ENCODE data around the gene ANKHD1.
"Not testable (repeated sequence)": the region's sequence is repeated elsewhere in the genome, so short reads cannot be mapped to it uniquely, and the experiment has no call there.

The ANKHD1 gene

DNA sequence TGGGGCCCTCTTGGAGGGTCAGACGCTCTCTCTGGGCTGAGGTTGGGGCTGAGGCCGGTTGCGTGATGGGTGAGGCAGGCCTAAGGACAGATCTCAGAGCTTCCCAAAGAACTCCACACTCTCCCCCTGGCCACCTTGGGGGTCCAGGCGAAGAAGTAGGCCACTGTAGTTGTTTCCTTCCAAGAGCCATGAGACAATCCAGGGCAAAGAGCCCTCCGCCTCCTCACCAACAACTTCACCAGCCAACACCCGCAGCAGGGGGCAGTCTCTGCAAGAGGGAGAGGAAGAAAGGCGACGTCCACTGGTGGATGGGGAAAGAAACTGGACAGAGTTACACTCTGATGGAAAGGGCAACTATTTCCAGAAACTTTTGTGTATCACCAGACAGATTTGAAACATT lies 173.7 kb downstream of the ANKHD1 start:
- DNase-seq (ENCODE audit: extremely low spot score, insufficient read length, low read depth) (no peak), FAIRE-seq (no peak)

DNA sequence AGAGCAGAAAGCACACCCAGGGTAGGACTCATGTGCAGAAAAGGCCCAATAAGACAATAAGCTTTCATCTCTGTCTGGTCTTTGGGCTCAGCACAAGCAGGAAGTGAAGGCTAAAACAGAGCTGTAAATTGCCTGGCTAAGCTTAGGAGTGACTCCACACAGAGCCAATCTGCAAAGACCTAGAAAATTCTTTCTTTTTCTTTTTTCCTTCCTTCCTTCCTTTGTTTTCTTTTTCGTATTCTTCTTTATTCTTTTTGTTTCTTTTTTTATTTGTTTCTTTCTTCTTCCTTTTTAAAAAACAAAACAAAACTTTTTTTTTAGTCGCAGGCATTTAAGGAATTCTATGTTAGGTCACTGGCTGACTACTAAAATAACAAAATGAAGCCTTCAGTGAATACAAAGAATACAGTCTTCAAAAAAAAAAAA lies 175.2 kb downstream of the ANKHD1 start:
- no peak for DNase-seq (ENCODE audit: extremely low spot score, insufficient read length, low read depth)
- FAIRE-seq, result peak; percentile 38

DNA sequence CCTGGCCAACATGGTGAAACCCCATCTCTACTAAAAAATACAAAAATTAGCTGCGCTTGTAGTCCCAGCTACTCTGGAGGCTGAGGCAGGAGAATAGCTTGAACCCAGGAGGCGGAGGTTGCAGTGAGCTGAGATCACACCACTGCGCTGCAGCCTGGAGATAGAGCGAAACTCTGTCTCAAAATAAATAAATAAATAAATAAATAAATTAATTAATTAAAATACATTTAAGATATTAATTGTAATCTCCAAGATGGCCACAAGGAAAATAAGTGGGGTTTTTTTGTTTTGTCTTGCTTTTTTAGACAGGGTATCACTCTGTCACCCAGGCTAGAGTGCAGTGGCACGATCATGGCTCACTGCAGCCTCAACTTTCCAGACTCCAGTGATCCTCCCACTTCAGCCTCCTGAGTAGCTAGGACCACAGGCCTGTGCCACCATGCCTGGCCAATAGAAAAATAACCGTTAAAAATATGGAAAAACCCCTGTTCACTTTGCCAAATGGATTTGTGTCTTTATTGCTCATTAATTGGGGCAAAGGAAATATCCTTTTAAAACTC lies 177.6 kb downstream of the ANKHD1 start:
- not testable (repeated sequence) for FAIRE-seq; DNase-seq (ENCODE audit: extremely low spot score, insufficient read length, low read depth)

DNA sequence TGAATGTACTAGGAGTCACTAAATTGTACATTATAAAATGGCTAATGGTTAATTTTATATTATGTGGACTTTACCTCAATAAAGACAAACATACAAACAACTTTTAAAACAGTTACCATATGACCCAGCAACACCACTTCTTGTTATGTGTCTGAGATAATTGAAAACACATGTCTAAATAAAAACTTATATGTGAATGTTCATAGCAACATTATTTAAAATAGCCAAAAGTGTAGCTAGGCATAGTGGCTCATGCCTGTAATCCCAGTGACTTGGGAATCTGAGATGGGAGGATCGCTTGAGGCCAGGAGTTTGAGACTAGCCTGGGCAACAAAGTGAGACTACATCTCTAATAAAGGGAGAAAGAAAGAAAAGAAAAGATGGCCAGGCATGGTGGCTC lies 185.9 kb downstream of the ANKHD1 start:
- DNase-seq (ENCODE audit: extremely low spot score, insufficient read length, low read depth) (no peak), FAIRE-seq (no peak)

DNA sequence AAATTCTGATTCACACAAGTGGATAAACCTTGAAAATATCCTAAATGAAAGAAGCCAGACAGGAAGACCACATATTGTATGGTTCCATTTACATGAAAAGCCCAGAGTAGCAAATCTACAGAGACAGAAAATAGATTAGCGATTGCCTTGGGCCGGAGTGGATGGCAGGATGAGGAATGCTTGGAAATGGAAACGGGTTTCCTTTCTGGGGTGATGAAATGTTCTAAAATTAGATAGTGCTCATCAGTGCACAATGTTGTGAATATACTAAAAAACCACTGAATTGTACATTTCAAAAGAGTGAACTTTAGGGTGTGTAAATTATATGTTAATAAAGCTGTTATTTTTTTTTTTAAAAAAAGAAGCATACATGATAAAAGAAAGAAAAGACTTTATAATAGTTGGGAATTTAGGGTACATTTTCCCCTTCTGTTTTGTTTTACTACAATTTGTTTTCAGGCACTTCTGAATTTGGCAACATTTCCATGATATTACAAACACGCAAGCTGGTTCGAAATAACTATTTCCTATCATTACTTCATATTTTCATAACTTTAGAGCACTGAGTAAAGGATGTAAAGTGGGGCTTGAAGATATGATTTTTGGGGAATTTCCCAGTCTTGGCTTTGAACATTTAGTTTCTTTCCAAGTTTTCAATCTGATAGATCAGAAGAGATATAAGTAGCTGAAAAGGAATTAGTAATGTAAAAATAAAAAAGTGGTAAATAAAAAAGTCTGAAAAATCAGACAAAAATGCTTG lies 186.9 kb downstream of the ANKHD1 start:
- no peak for DNase-seq (ENCODE audit: extremely low spot score, insufficient read length, low read depth)
- no peak for FAIRE-seq
